Tibial artery (tissue), 4 donors: ENCODE measurements around the gene SETBP1.

Experiments
- DNase-seq, 2 donors: peaks; one replicate each; pipeline ENCODE4 v3.0.0-alpha.2; 2019
- H3K27ac ChIP-seq, 2 donors: fragments of 200-600 bp; sonication (generic) in 1 of 2; 1 replicate in 1 of 2; 2 replicates in 1 of 2; pipeline ENCODE4 v1.5.1; 2018 to 2019; ENCODE audit warnings: mild to moderate bottlenecking in 1 of 2
- H3K27me3 ChIP-seq, 2 donors: fragments of 200-600 bp; sonication (generic) in 1 of 2; one replicate each; pipeline versions ENCODE4 v1.5.1 to v1.6.0; 2016 to 2019
- H3K36me3 ChIP-seq, 3 donors: fragments of 200-600 bp; sonication (generic) in 2 of 3; one replicate each; pipeline ENCODE4 v1.5.1; 2016 to 2019; ENCODE audit warnings: mild to moderate bottlenecking in 2 of 3
- H3K4me1 ChIP-seq, 4 donors: fragments of 200-600 bp; sonication (generic) in 2 of 4; 1 replicate in 3 of 4; 2 replicates in 1 of 4; pipeline ENCODE4 v1.5.1; 2016 to 2019
- H3K4me3 ChIP-seq, 2 donors: fragments of 200-600 bp; sonication (generic) in 1 of 2; 1 replicate in 1 of 2; 2 replicates in 1 of 2; pipeline ENCODE4 v1.5.1; 2018 to 2019; ENCODE audit warnings: mild to moderate bottlenecking in 2 of 2
- H3K9me3 ChIP-seq, 3 donors: fragments of 200-600 bp; sonication (generic) in 1 of 3; one replicate each; pipeline ENCODE4 v1.5.1; 2016 to 2019
- intact Hi-C: fragments of 100-400 bp; cut with DNase I; formaldehyde crosslinking; loops from one replicate; pipeline ENCODE4 v1.15.0; 2023; ENCODE audit warnings: low total_unique reads
- TF ChIP-seq, protein P1 (sequence below), 2 experiments: fragments of 200-600 bp in 1 of 2; fragments of 450-650 bp in 1 of 2; IDR thresholded peaks; one replicate each; pipeline ENCODE4 v1.5.1; 2017 to 2019; ENCODE audit warnings: antibody characterized with exemption in 2 of 2, mild to moderate bottlenecking in 1 of 2, moderate library complexity in 1 of 2

SETBP1 gene

GRCh38 chr18:45071956-45072355 lies 391.3 kb downstream of the SETBP1 start:
- TF ChIP-seq, protein P1, sequence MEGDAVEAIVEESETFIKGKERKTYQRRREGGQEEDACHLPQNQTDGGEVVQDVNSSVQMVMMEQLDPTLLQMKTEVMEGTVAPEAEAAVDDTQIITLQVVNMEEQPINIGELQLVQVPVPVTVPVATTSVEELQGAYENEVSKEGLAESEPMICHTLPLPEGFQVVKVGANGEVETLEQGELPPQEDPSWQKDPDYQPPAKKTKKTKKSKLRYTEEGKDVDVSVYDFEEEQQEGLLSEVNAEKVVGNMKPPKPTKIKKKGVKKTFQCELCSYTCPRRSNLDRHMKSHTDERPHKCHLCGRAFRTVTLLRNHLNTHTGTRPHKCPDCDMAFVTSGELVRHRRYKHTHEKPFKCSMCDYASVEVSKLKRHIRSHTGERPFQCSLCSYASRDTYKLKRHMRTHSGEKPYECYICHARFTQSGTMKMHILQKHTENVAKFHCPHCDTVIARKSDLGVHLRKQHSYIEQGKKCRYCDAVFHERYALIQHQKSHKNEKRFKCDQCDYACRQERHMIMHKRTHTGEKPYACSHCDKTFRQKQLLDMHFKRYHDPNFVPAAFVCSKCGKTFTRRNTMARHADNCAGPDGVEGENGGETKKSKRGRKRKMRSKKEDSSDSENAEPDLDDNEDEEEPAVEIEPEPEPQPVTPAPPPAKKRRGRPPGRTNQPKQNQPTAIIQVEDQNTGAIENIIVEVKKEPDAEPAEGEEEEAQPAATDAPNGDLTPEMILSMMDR (IDR thresholded peaks at IDR 0.05): no peak
- intact Hi-C loops: no loop called here
- H3K4me1 ChIP-seq: no peaks in the 10 kb centered on the region
- no peak for DNase-seq
- H3K9me3 ChIP-seq: no peaks in the 10 kb centered on the region
- H3K4me3 ChIP-seq: no peak overlapping the region
- no peak overlapping the region for H3K27ac ChIP-seq
- H3K36me3 ChIP-seq: no peaks in the 10 kb centered on the region
- H3K27me3 ChIP-seq: no peaks in the 10 kb centered on the region

- intact Hi-C loops: no loop called here
- H3K27ac ChIP-seq: no peak overlapping the region
- no peaks in the 10 kb centered on the region for H3K4me1 ChIP-seq
- no peaks in the 10 kb centered on the region for H3K36me3 ChIP-seq
- no peaks in the 10 kb centered on the region for H3K9me3 ChIP-seq
- TF ChIP-seq, protein P1 (IDR thresholded peaks at IDR 0.05): no peak
- no peak for DNase-seq
- no peaks in the 10 kb centered on the region for H3K27me3 ChIP-seq
- no peak overlapping the region for H3K4me3 ChIP-seq
These were observed 392.9 kb downstream of the SETBP1 start for GRCh38 chr18:45073556-45073955.

DNA sequence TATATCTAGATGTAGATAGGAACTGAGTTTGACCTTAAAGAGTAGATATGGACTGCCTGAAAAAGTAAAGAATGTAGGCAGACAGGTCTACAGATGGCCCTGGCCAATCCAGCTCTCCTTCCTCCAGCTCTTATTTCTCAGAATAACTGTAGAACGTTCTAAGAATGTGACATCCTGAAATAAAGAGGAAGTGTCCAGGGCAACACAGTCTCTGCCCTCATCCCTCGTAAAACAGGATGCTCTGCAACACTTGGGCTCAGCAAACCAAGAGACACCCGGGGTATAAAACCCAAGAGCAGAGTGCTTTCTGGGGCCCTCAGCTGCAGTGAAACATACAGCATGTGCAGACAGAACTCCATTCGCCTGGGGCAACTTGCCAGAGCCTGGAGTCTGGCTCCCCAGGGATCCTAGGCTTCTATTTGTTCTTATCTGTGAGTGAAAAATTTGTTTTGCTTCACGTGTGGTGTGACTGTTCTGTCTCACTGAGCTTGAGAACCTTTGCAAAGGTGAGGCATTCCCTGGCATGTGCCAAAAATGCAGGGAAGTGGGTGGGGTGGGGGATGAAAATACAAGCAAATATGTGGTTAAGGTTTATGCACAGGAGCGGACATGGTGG lies 401.0 kb downstream of the SETBP1 start:
- no peaks in the 10 kb centered on the region for H3K36me3 ChIP-seq
- DNase-seq: no peak
- intact Hi-C loops: no loop called here
- no peaks in the 10 kb centered on the region for H3K4me1 ChIP-seq
- TF ChIP-seq, protein P1 (IDR thresholded peaks at IDR 0.05): no peak
- no peaks in the 10 kb centered on the region for H3K27me3 ChIP-seq
- no peaks in the 10 kb centered on the region for H3K9me3 ChIP-seq
- H3K27ac ChIP-seq: no peak overlapping the region
- H3K4me3 ChIP-seq: no peak overlapping the region

GRCh38 chr18:45083226-45083855 lies 402.7 kb downstream of the SETBP1 start:
- Histone ChIP-seq H3K4me1 (no peaks in the 10 kb centered on the region), H3K9me3 (no peaks in the 10 kb centered on the region), H3K36me3 (no peaks in the 10 kb centered on the region), H3K27me3 (no peaks in the 10 kb centered on the region), H3K4me3 (no peak overlapping the region), H3K27ac (no peak overlapping the region)
- TF ChIP-seq, protein P1 (IDR thresholded peaks at IDR 0.05): no peak
- DNase-seq: no peak
- intact Hi-C loops: no loop called here

DNA sequence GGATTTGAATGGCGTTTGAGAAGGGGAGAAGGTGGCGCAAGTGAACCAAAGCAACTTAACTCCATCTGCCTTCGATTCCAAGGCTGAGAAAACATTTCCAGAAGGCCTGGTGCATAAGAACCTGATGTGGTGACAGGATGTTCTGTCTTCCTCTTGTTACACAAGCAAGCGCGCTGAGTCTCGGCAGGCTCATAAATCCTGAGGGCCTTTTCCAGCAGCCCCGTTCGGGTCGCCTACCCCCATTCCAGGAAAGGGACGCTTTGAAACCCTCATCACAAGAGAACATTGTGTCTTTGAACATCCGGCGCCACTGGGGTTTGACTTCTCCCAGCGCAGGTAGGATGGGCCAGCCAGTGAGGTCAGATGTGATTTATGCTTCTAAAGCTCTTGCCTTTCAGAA lies 403.5 kb downstream of the SETBP1 start:
- Histone ChIP-seq H3K27me3 (no peaks in the 10 kb centered on the region), H3K9me3 (no peaks in the 10 kb centered on the region), H3K4me3 (no peak overlapping the region), H3K4me1 (no peaks in the 10 kb centered on the region), H3K36me3 (no peaks in the 10 kb centered on the region), H3K27ac (no peak overlapping the region)
- no peak for DNase-seq
- TF ChIP-seq, protein P1 (IDR thresholded peaks at IDR 0.05): no peak
- intact Hi-C loops: no loop called here
